HepG2 (cell line): ENCODE data around the gene TGFA. TPM values are rescaled to one million over a fixed set of nuclear protein-coding genes. Genes with fewer than 3 reads are reported as not detected.

Source experiments
- DNMT1 ChIP-seq: sonication (generic); formaldehyde crosslinking; IDR thresholded peaks from 2 replicates; pipeline ENCODE4 v1.5.1; 2020; ENCODE audit warnings: mild to moderate bottlenecking, missing genetic modification reagents
- FOSL2 ChIP-seq: sonication (generic); formaldehyde crosslinking; IDR thresholded peaks from 2 replicates; pipeline ENCODE4 v1.4.0; 2020; ENCODE audit warnings: missing genetic modification reagents
- JUNB ChIP-seq: sonication (generic); formaldehyde crosslinking; IDR thresholded peaks from 2 replicates; pipeline ENCODE4 v1.8.0; 2022; ENCODE audit warnings: missing genetic modification reagents, mild to moderate bottlenecking, borderline replicate concordance
- KDM5B ChIP-seq: sonication (generic); formaldehyde crosslinking; IDR thresholded peaks from 2 replicates; pipeline ENCODE4 v1.4.0; 2020; ENCODE audit warnings: missing genetic modification reagents, mild to moderate bottlenecking, borderline replicate concordance
- MTF2 ChIP-seq: sonication (generic); formaldehyde crosslinking; IDR thresholded peaks from 2 replicates; pipeline ENCODE4 v1.5.0; 2020; ENCODE audit warnings: missing genetic modification reagents, borderline replicate concordance
- NFE2 ChIP-seq: sonication (generic); formaldehyde crosslinking; IDR thresholded peaks from 2 replicates; pipeline ENCODE4 v1.4.0; 2020; ENCODE audit warnings: missing genetic modification reagents
- PAWR ChIP-seq: sonication (generic); formaldehyde crosslinking; IDR thresholded peaks from 2 replicates; pipeline ENCODE4 v1.4.0; 2020; ENCODE audit warnings: missing genetic modification reagents, mild to moderate bottlenecking, borderline replicate concordance
- PITX1 ChIP-seq: sonication (generic); formaldehyde crosslinking; IDR thresholded peaks from 2 replicates; pipeline ENCODE4 v1.5.1; 2020; ENCODE audit warnings: mild to moderate bottlenecking, missing genetic modification reagents
- SPEN ChIP-seq: sonication (generic); formaldehyde crosslinking; IDR thresholded peaks from 2 replicates; pipeline ENCODE4 v1.5.1; 2020; ENCODE audit warnings: low read depth, mild to moderate bottlenecking, missing genetic modification reagents
- TBX3 ChIP-seq: fragments of 450-650 bp; IDR thresholded peaks from 2 replicates; pipeline ENCODE4 v1.6.1; 2017; ENCODE audit warnings: antibody characterized with exemption, mild to moderate bottlenecking, inconsistent platforms, borderline replicate concordance
- ZBTB38 ChIP-seq: sonication (generic); formaldehyde crosslinking; IDR thresholded peaks from 2 replicates; pipeline ENCODE4 v1.5.1; 2020; ENCODE audit warnings: mild to moderate bottlenecking, missing genetic modification reagents
- ZMYM4 ChIP-seq: sonication (generic); formaldehyde crosslinking; IDR thresholded peaks from 2 replicates; pipeline ENCODE4 v1.8.1; 2023; ENCODE audit warnings: mild to moderate bottlenecking, missing genetic modification reagents
- ZNF687 ChIP-seq: sonication (generic); formaldehyde crosslinking; IDR thresholded peaks from 2 replicates; pipeline ENCODE4 v1.5.1; 2020; ENCODE audit warnings: mild to moderate bottlenecking, missing genetic modification reagents, moderate library complexity
- ZSCAN31 ChIP-seq: sonication (generic); formaldehyde crosslinking; IDR thresholded peaks from 2 replicates; pipeline ENCODE4 v1.5.0; 2020; ENCODE audit warnings: low read depth, mild to moderate bottlenecking, missing genetic modification reagents
- ZXDC ChIP-seq: sonication (generic); formaldehyde crosslinking; IDR thresholded peaks from 2 replicates; pipeline ENCODE4 v1.5.0; 2020; ENCODE audit warnings: mild to moderate bottlenecking, missing genetic modification reagents
- polyA plus RNA-seq, 8 experiments: library from polyadenylated mRNA; depleted of rRNA in 3 of 8; stranded (reverse) in 7 of 8; unstranded in 1 of 8; fragments of >200 nt; fragmentation: Illumina TruSeq in 4 of 8; extraction: Trizol in 4 of 8; gene quantifications; 2 replicates each; pipeline versions ENCODE4 v1.2.1 to v1.2.3, GENCODE V29; 2011 to 2016; ENCODE audit warnings: low read depth in 4 of 8, missing spikeins in 1 of 8, mixed read lengths in 1 of 8; ENCODE audit not compliant: insufficient read depth in 1 of 8
- total RNA-seq, 5 experiments: library from RNA; depleted of rRNA; stranded (reverse); fragments of >200 nt; fragmentation: Illumina TruSeq; extraction: Trizol; gene quantifications; 2 replicates each; pipeline ENCODE4 v1.2.3, GENCODE V29; 2016; ENCODE audit warnings: low read depth in 1 of 5
- TF ChIP-seq, protein P1 (sequence below): sonication (generic); formaldehyde crosslinking; IDR thresholded peaks from 2 replicates; pipeline ENCODE4 v1.4.0; 2020; ENCODE audit warnings: missing genetic modification reagents, borderline replicate concordance
- TF ChIP-seq, protein P2 (sequence below): IDR thresholded peaks from 2 replicates; pipeline ENCODE4 v1.6.1; 2016; ENCODE audit warnings: low read depth, control low read depth

Gene TGFA
- total and polyA plus RNA-seq, 2 of the 13 experiments (the other 11 are each of a cell fraction or from before 2014, with no cell fraction given): 7.8 to 15.3 TPM

- TF ChIP-seq, protein P1, sequence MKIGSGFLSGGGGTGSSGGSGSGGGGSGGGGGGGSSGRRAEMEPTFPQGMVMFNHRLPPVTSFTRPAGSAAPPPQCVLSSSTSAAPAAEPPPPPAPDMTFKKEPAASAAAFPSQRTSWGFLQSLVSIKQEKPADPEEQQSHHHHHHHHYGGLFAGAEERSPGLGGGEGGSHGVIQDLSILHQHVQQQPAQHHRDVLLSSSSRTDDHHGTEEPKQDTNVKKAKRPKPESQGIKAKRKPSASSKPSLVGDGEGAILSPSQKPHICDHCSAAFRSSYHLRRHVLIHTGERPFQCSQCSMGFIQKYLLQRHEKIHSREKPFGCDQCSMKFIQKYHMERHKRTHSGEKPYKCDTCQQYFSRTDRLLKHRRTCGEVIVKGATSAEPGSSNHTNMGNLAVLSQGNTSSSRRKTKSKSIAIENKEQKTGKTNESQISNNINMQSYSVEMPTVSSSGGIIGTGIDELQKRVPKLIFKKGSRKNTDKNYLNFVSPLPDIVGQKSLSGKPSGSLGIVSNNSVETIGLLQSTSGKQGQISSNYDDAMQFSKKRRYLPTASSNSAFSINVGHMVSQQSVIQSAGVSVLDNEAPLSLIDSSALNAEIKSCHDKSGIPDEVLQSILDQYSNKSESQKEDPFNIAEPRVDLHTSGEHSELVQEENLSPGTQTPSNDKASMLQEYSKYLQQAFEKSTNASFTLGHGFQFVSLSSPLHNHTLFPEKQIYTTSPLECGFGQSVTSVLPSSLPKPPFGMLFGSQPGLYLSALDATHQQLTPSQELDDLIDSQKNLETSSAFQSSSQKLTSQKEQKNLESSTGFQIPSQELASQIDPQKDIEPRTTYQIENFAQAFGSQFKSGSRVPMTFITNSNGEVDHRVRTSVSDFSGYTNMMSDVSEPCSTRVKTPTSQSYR (CRISPR knock-in tag): peak; percentile 29; the same call in 1 of the 2 replicates
- peak; percentile 52; the same call in 1 of the 2 replicates for TF ChIP-seq FOSL2 (CRISPR knock-in tag)
- TF ChIP-seq MTF2: no peak
- no peak for TF ChIP-seq SPEN (CRISPR knock-in tag)
- 0 out of 2 replicates have a peak, but pooled peaks have one; percentile 15 for TF ChIP-seq KDM5B (CRISPR knock-in tag)
- 0 out of 2 replicates have a peak, but pooled peaks have one; percentile 13 for TF ChIP-seq TBX3
- TF ChIP-seq DNMT1 (CRISPR knock-in tag): no peak
- TF ChIP-seq ZXDC: no peak
- TF ChIP-seq PAWR: no peak
- TF ChIP-seq ZNF687 (CRISPR knock-in tag): peak; percentile 32; the same call in 1 of the 2 replicates
- TF ChIP-seq ZSCAN31 (CRISPR knock-in tag): 0 out of 2 replicates have a peak, but pooled peaks have one; percentile 39
- TF ChIP-seq ZBTB38: 0 out of 2 replicates have a peak, but pooled peaks have one; percentile 57
- TF ChIP-seq, protein P2, sequence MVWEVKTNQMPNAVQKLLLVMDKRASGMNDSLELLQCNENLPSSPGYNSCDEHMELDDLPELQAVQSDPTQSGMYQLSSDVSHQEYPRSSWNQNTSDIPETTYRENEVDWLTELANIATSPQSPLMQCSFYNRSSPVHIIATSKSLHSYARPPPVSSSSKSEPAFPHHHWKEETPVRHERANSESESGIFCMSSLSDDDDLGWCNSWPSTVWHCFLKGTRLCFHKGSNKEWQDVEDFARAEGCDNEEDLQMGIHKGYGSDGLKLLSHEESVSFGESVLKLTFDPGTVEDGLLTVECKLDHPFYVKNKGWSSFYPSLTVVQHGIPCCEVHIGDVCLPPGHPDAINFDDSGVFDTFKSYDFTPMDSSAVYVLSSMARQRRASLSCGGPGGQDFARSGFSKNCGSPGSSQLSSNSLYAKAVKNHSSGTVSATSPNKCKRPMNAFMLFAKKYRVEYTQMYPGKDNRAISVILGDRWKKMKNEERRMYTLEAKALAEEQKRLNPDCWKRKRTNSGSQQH (CRISPR knock-in tag): 0 out of 2 replicates have a peak, but pooled peaks have one; percentile 50
- TF ChIP-seq ZMYM4 (CRISPR knock-in tag): peak; percentile 69; the same call in 1 of the 2 replicates
- 0 out of 2 replicates have a peak, but pooled peaks have one; percentile 20 for TF ChIP-seq PITX1
- peak; percentile 66; the same call in 1 of the 2 replicates for TF ChIP-seq NFE2 (CRISPR knock-in tag)
- no peak for TF ChIP-seq JUNB
These were observed 150.2 kb downstream of the TGFA start (continued) for GRCh38 chr2:70403267-70404053.
